Measurements from ENCODE around the gene MOGAT3.

- TF ChIP-seq CTCF (IDR thresholded peaks at IDR 0.05) (no peak), POLR2A (IDR thresholded peaks at IDR 0.05; ENCODE audit: low read depth) (no peak), POLR2AphosphoS5 (IDR thresholded peaks at IDR 0.05) (peak; percentile 42 to 85), EP300 (IDR thresholded peaks at IDR 0.05) (no peak)
These were observed 35.5 kb downstream of the MOGAT3 start, which contains the start of gene VGF for GRCh38 chr7:101165075-101165957.
